NOMO-1 treated with DMSO at 0.1 percent for 48 hours (cell line): ENCODE data around the gene DNAJB12.
A peak's percentile ranks its signal among the peaks of the same experiment; 100 is the strongest.
"Not testable (repeated sequence)": the region's sequence is repeated elsewhere in the genome, so short reads cannot be mapped to it uniquely, and the experiment has no call there.

Experiments
- DNase-seq: peaks from one replicate; lab custom pipeline; 2025; ENCODE audit not compliant: unreplicated experiment; lab: John Stamatoyannopoulos, UW

The DNAJB12 gene

GRCh38 chr10:72354356-72355213 lies at the start of gene DNAJB12:
Gene DNAJB12 (minus strand): TSS chr10:72354919. CDS start chr10:72354897, 22 bp downstream.
- peak; percentile 90 for DNase-seq

- not testable (repeated sequence) for DNase-seq
Observed at GRCh38 chr10:72395581-72395980, 40.9 kb upstream of the DNAJB12 start.

DNA sequence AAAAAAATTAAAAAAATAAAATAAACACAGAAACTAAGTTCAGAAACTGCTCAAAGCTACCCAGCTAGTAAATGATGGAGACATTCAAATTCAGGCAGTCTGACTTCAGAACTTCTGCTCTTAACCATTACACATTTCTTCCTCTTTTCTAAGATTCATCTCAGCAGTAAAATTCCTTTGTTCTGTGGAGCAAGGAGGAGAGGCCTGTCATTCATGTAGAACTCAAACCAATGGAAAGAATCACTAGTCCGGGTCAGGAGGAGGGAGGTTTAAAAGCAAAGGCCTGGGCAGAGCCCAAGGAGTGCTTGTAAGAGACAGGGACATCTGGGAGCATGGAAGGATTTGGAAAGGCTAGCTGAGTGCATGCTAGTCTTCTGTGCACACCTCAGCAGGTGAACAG lies 37.9 kb upstream of the DNAJB12 start:
- DNase-seq = peak; percentile 31

GRCh38 chr10:72390764-72391163 lies 36.0 kb upstream of the DNAJB12 start:
- DNase-seq = no peak

GRCh38 chr10:72389716-72390115 lies 35.0 kb upstream of the DNAJB12 start:
- no peak for DNase-seq

DNA sequence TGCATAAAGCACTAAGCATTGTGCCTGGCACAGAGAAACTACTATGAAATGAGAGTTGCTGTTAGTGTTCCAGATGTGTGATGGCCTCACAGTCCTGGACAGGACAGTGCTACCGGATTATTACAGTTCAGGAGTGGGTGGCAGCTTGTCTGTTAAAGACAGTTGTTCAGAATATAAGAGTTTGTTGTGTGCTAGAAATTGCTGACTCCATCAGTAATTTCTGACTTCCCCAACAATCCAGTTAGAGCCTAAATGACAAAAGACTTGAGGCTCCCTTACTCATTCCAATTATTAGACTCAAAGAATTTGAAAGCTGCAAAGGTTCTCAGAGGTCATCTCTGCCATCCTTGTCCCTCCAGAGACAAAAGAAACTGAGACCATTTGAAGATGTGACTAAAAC lies 34.3 kb upstream of the DNAJB12 start:
- no peak for DNase-seq

GRCh38 chr10:72388062-72388461 lies 33.3 kb upstream of the DNAJB12 start:
- no peak for DNase-seq

- peak; percentile 74 for DNase-seq
Observed at GRCh38 chr10:72386916-72387586, 32.3 kb upstream of the DNAJB12 start.

DNA sequence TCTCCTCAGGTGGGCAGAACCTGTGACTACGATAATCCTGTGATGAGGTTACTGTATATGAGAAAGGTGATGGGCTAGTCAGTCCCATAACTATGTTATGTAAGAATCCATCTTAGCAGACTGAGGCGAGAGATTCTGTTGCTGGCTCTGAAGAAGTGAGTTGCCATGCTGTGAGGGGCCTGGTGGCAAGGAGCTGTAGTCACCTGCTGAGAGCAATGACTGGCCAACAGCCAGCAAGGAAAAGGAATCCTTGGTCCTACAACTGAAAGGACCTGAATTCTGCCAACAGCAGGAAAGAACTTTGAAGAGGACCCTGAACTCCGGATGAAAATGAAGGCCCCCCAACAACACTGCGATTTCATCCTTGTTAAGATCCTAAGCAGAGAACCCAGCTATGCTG lies 31.0 kb upstream of the DNAJB12 start:
- no peak for DNase-seq

- DNase-seq = not testable (repeated sequence)
Observed at GRCh38 chr10:72384982-72385381, 30.3 kb upstream of the DNAJB12 start.

DNA sequence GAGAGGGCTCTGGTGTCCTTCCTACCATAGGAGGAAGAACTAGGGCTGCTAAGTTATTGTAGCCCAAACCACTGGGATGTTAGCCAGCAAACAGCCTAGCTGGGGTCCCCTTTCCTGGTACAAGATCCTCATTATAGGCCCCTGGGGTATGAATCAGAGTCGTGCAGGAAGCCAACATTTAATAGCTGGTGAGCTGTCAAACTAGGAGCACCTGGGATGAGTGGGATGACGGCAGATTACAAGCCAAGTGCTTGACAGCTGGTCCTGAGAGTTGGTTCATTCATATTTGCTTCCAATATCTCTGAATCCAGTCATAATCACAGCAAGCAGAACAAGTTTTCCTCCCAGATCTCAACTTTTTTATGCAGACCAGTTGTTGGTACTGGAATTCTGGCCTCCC lies 25.1 kb upstream of the DNAJB12 start:
- DNase-seq = no peak

GRCh38 chr10:72379062-72379461 lies 24.3 kb upstream of the DNAJB12 start:
- peak; percentile 29 for DNase-seq

GRCh38 chr10:72375585-72375984 lies 20.9 kb upstream of the DNAJB12 start:
- DNase-seq = peak; percentile 2

DNA sequence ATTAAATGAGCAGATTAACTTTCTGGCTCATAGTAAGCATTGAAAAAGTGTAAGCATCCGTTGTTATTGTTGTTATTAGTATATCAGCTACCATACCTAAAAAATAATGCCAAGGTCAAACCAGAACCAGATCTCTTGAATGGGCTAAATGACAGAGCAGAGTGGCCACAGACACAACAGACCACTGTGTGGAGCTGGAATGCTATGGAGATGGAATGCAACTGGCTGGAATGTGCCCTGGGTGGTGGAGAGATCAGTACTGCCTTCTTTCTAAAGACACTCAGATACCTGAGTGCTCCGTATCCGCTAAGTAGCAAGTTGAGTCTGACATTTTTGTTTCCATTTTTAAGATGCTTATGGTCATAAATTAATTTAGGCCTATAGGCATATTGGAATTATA lies 20.5 kb upstream of the DNAJB12 start:
- no peak for DNase-seq

DNA sequence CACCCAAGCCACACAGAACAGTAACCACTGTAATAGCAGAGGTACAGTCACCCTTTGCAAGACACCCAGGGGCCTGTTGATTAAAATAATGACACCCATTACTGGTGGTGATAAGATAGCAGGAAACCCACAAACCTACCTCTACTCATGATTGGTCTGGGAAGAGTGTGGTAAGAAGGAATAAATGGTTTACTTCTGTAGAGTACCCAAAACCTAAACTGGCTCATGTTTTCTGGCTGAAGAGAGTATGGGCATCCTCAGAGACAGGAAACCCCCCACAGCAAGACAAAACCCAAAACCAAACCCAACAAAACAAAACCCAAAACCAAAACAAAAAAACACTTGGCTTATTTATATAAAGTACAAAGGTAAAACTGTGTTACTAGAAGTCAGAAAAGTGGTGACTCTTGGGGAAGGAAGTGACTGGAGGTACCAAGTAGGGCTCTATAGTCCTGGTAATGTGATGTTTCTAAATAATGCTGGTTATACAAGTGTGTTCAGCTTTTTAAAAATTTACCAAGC lies 15.5 kb upstream of the DNAJB12 start:
- DNase-seq = no peak

- no peak for DNase-seq
Observed at GRCh38 chr10:72367301-72367960, 12.7 kb upstream of the DNAJB12 start.

DNA sequence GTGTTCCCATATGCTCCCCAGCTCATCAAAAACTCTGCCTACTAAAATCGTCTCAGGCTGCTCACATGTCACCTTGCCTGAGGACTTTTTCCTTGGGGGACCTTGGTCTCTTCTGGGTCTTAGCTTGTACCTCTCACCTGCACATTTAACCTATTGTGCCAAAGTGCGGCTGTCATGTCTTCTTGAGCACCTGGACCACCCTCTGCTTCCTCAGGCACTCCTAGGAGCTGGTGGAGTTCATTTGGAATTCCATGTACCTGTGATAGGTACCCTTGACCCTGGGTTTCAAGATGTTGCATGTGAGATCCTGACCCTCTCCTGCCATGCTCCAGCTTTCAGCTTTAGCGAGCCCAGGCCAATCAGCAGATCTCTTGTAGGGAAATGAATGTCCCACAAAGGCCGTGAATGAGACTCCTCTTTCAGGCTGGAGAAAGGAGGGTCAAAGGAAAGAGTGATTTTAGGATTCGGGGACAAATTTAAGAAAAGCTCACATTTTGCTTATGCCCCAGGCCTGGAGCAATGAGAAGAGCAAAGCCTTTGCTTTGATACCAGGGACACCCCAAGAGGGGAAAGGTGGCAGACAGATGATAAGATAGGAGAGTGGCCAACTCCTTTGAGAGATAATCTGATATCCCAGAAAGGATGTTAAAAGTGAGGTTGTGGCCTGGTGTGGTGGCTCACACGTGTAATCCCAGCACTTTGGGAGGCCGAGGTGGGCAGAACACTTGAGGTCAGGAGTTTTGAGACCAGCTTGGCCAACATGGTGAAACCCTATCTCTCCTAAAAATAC lies 10.6 kb upstream of the DNAJB12 start:
- DNase-seq = no peak

GRCh38 chr10:72364239-72364777 lies 9.6 kb upstream of the DNAJB12 start:
- DNase-seq = peak; percentile 87

GRCh38 chr10:72356987-72357386 lies 2.3 kb upstream of the DNAJB12 start:
- no peak for DNase-seq

GRCh38 chr10:72356115-72356514 lies 1.4 kb upstream of the DNAJB12 start:
- DNase-seq = no peak

GRCh38 chr10:72355214-72355555 lies 466 bp upstream of the DNAJB12 start:
- DNase-seq = no peak
